Heart left ventricle (tissue), 16 donors: ENCODE measurements around the gene MON1A. TPM values are rescaled to one million over a fixed set of nuclear protein-coding genes. Genes with fewer than 3 reads are reported as not detected.
A peak's percentile ranks its signal among the peaks of the same experiment; 100 is the strongest.
"Not testable (repeated sequence)": the region's sequence is repeated elsewhere in the genome, so short reads cannot be mapped to it uniquely, and the experiment has no call there.

Experiments
- ATAC-seq, 4 donors: fragments of 200-7000 bp; cut with Tn5 transposase; one replicate each; pipeline ENCODE4 v1.9.1; 2020 to 2022; ENCODE audit warnings: moderate library complexity in 4 of 4, mild to moderate bottlenecking in 3 of 4, moderate number of reproducible peaks in 1 of 4
- DNase-seq, 5 donors: peaks; one replicate each; pipeline ENCODE4 v3.0.0-alpha.2; 2020
- H3K27ac ChIP-seq, 12 donors: fragments of 200-600 bp; sonication (generic) in 4 of 12; one replicate each; pipeline versions ENCODE4 v1.5.0 to v1.8.0; 2016 to 2022; ENCODE audit warnings: mild to moderate bottlenecking in 2 of 12
- H3K27me3 ChIP-seq, 9 donors: fragments of 200-600 bp; sonication (generic) in 2 of 9; one replicate each; pipeline versions ENCODE4 v1.5.1 to v1.8.0; 2016 to 2022; ENCODE audit warnings: mild to moderate bottlenecking in 3 of 9
- H3K36me3 ChIP-seq, 9 donors: fragments of 200-600 bp; sonication (generic) in 2 of 9; one replicate each; pipeline versions ENCODE4 v1.5.0 to v1.8.0; 2018 to 2022; ENCODE audit warnings: mild to moderate bottlenecking in 2 of 9
- H3K4me1 ChIP-seq, 12 donors: fragments of 200-600 bp; sonication (generic) in 4 of 12; one replicate each; pipeline versions ENCODE4 v1.5.0 to v1.8.0; 2016 to 2022; ENCODE audit warnings: mild to moderate bottlenecking in 3 of 12
- H3K4me3 ChIP-seq, 12 donors: fragments of 200-600 bp; sonication (generic) in 4 of 12; one replicate each; pipeline versions ENCODE4 v1.5.0 to v1.8.0; 2017 to 2022; ENCODE audit warnings: mild to moderate bottlenecking in 9 of 12, moderate library complexity in 4 of 12
- H3K9me3 ChIP-seq, 12 donors: fragments of 200-600 bp; sonication (generic) in 4 of 12; one replicate each; pipeline versions ENCODE4 v1.5.0 to v1.8.0; 2016 to 2022; ENCODE audit warnings: mild to moderate bottlenecking in 1 of 12
- POLR2A ChIP-seq, 2 donors: fragments of 450-650 bp; IDR thresholded peaks; one replicate each; pipeline ENCODE4 v1.6.1; 2017; ENCODE audit warnings: antibody characterized with exemption in 2 of 2, mild to moderate bottlenecking in 2 of 2, moderate library complexity in 2 of 2
- WGBS, 4 donors: extraction: QIAGEN DNeasy Blood & Tissue Kit in 2 of 4; methylation state at CpG; one replicate each; pipeline versions ENCODE4 v1.1.5 to v1.1.7; 2013 to 2018; 5-methylcytosine and 5-hydroxymethylcytosine counted together
- intact Hi-C, 10 donors: fragments of 100-400 bp; cut with DNase I; formaldehyde crosslinking; loops; one replicate each; pipeline versions ENCODE4 v1.11.1 to v1.14.2; 2022
- polyA plus RNA-seq, 2 donors: library from polyadenylated mRNA; stranded (reverse); fragments of 200-250 nt; gene quantifications; one replicate each; pipeline ENCODE4 v1.2.3, GENCODE V29; 2013
- total RNA-seq, 9 donors: library from RNA; depleted of rRNA in 2 of 9; stranded (reverse); fragments of >200 nt in 2 of 9; fragmentation: NEBNext Ultra II Directional in 3 of 9; extraction: Animal tissue kit (Norgen Biotek cat#: 25700) in 3 of 9; gene quantifications; one replicate each; pipeline versions ENCODE4 v1.1.0 to v1.2.4, GENCODE V29; 2016 to 2023
- TF ChIP-seq, protein P1 (sequence below), 12 donors: fragments of 200-600 bp; sonication (generic) in 4 of 12; IDR thresholded peaks; one replicate each; pipeline versions ENCODE4 v1.5.0 to v1.8.0; 2018 to 2022; ENCODE audit warnings: antibody characterized with exemption in 12 of 12, mild to moderate bottlenecking in 5 of 12
- donor health status: ischemic (EF 13 %, LVEDD 7.1; RV severe dilation, severe dysfunction).
- donor health status: healthy with polysubstance abuse.
- donor health status: DM: no; HTN: yes; CAD: no.
- donor health status: DM: no; HTN: no; CAD: no.
- donor health status: ischemic (EF 25% LVEDD 6.9; RV normal size, moderate dysfunction).
- donor health status: ischemic (EF 25% LVEDD 5.7; RV mildly dilated, moderate dysfunction).
- donor health status: healthy.
- donor health status: DM: yes; HTN: yes; CAD: no.
- donor health status: ischemic (EF 35%, LVEDD 5.7; RV mildly dilated, moderate dysfunction).
- donor health status: nonischemic (EF 11% LVEDD 7.7; RV severe dilation, severe dysfunction).
- donor health status: DM: yes; HTN: yes; CAD: no.
- donor health status: PGD.
- donor health status: ischemic (EF 29% LVEDD 5.4; RV normal size, mild dysfunction).
- donor health status: nonischemic (EF 23%, LVEDD 6.1; RV moderate dilation, normal function).

Gene MON1A
- total and polyA plus RNA-seq, 11 donors, result 4.8 to 16.3 (median 7.7) TPM

DNA sequence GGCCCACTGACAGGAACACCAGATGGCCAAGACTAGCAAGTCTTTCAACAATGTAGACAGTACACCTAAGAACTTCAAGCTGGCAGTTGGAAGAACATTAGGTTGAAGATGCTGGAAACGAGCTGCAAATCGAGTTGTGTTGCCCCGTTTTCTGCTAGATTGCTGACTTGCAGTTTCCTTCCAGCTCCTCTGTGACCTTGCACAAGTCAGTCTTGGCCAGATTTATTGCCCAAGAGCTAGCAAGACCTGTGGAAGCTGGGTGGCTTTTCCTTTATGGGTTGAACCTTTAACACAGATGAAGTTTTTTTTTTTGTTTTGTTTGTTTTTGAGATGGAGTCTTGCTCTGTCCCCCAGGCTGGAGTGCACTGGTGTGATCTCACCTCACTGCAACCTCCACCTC lies 7.5 kb upstream of the MON1A start:
- ATAC-seq (no peak), DNase-seq (no peak)
- Histone ChIP-seq H3K9me3 (no peaks in the 10 kb centered on the region), H3K4me1 (peaks cover 0 to 21% (median 14%) of the 10 kb centered on the region in 12 donors), H3K4me3 (no peak overlapping the region), H3K27ac (no peak overlapping the region), H3K27me3 (no peaks in the 10 kb centered on the region), H3K36me3 (no peaks in the 10 kb centered on the region)
- 59 to 76% (median 70%) methylated on average over 3 of the region's 3 CpGs for whole genome bisulfite sequencing, 4 donors
- TF ChIP-seq, protein P1, sequence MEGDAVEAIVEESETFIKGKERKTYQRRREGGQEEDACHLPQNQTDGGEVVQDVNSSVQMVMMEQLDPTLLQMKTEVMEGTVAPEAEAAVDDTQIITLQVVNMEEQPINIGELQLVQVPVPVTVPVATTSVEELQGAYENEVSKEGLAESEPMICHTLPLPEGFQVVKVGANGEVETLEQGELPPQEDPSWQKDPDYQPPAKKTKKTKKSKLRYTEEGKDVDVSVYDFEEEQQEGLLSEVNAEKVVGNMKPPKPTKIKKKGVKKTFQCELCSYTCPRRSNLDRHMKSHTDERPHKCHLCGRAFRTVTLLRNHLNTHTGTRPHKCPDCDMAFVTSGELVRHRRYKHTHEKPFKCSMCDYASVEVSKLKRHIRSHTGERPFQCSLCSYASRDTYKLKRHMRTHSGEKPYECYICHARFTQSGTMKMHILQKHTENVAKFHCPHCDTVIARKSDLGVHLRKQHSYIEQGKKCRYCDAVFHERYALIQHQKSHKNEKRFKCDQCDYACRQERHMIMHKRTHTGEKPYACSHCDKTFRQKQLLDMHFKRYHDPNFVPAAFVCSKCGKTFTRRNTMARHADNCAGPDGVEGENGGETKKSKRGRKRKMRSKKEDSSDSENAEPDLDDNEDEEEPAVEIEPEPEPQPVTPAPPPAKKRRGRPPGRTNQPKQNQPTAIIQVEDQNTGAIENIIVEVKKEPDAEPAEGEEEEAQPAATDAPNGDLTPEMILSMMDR (IDR thresholded peaks at IDR 0.05), result no peak
- TF ChIP-seq POLR2A (IDR thresholded peaks at IDR 0.05), result no peak
- intact Hi-C loops, result loop anchor here in 1 of 10 donors (10.0 kb wide), 1 partner anchor 358 kb away; the partner anchor contains the start of genes HYAL3, IFRD2 and NAA80

DNA sequence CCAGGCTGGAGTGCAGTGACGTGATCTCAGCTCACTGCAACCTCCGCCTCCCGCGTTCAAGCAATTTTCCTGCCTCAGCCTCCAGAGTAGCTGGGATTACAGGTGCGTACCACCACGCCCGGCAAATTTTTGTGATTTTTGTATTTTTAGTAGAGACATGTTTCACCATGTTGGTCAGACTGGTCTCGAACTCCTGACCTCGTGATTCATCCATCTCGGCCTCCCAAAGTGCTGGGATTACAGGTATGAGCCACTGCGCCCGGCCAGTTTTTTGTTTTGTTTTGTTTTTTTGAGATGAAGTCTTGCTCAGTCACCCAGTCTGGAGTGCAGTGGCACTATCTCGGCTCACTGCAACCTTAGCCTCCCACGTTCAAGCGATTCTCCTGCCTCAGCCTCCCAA lies 2.7 kb upstream of the MON1A start:
- WGBS, 4 donors, result 93 to 96% (median 95%) methylated on average over 15 of the region's 15 CpGs
- DNase-seq, ATAC-seq, H3K9me3 ChIP-seq, H3K27me3 ChIP-seq, H3K27ac ChIP-seq, H3K36me3 ChIP-seq, H3K4me3 ChIP-seq: not testable (repeated sequence)
- intact Hi-C loops, result loop anchor here in 1 of 10 donors (10.0 kb wide), 1 partner anchor 363 kb away; the partner anchor contains the start of genes HYAL3, IFRD2 and NAA80
- peaks cover 0 to 31% (median 21%) of the 10 kb centered on the region in 12 donors for H3K4me1 ChIP-seq

DNA sequence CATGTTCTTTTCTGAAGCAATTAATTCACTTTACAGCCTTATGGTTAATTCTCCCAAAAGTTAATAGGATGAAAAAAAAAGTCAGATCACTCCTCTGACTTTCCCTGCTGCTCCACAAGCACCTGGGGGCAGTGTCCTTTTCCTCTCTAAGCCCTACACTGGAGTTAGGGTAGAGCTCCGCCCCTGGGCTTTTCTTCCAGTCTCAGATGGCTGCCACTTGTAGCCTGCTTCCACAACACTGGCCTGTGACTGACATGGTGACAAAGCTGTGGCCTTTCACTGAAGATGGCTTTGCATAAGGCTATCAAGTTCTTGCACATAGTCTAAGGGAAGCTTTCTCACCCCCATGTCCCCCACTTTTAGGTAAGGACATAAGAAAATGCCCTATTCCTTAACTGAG lies 1.3 kb upstream of the MON1A start:
- Histone ChIP-seq H3K9me3 (no peaks in the 10 kb centered on the region), H3K27ac (peak overlapping the region in 11 of 12 donors; percentile 72 to 94 (median 91)), H3K4me1 (peaks cover 0 to 31% (median 21%) of the 10 kb centered on the region in 12 donors), H3K4me3 (no peak overlapping the region), H3K27me3 (no peaks in the 10 kb centered on the region), H3K36me3 (no peaks in the 10 kb centered on the region)
- TF ChIP-seq, protein P1 (IDR thresholded peaks at IDR 0.05), result peak in 1 of 12 donors; percentile 3
- no peak for TF ChIP-seq POLR2A (IDR thresholded peaks at IDR 0.05)
- ATAC-seq (no peak), DNase-seq (no peak)
- WGBS, 4 donors, result 76 to 88% (median 87%) methylated on average over 1 of the region's 1 CpG
- intact Hi-C loops, result loop anchor here in 1 of 10 donors (10.0 kb wide), 1 partner anchor 364 kb away; the partner anchor contains the start of genes HYAL3, IFRD2 and NAA80

DNA sequence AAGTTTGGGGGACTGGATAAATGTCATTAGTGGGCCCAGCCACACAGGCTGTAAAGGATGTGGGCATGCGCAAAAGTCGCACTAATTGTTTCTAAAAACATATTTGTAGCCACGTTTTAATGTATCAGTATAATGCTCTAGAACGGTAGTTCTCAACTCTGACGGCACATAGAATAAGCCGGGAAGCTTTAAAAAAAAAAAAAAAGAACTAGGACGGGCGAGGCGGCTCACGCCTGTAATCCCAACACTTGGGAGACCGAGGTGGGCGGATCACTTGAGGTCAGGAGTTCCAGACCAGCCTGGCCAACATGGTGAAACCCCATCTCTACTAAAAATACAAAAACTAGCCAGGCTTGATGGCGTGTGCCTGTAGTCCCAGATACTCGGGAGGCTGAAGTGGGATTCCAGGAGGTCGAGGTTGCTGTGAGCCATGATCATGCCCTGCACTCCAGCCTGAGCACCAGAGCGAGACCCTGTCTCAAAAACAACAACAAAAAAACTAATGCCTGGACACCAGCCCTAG lies 618 bp upstream of the MON1A start:
- TF ChIP-seq POLR2A (IDR thresholded peaks at IDR 0.05), result no peak
- TF ChIP-seq, protein P1 (IDR thresholded peaks at IDR 0.05), result no peak
- Histone ChIP-seq H3K27me3 (no peaks in the 10 kb centered on the region), H3K4me1 (peaks cover 0 to 31% (median 21%) of the 10 kb centered on the region in 12 donors), H3K36me3 (no peaks in the 10 kb centered on the region), H3K4me3 (peak overlapping the region; percentile 66 to 93 (median 82)), H3K27ac (peak overlapping the region; percentile 72 to 94 (median 89)), H3K9me3 (no peaks in the 10 kb centered on the region)
- intact Hi-C loops, result loop anchor here in 1 of 10 donors (10.0 kb wide), 1 partner anchor 365 kb away; the partner anchor contains the start of genes HYAL3, IFRD2 and NAA80
- DNase-seq (peak in 1 of 5 donors; percentile 22), ATAC-seq (peak in 2 of 4 donors; percentile 1 to 8)
- WGBS, 4 donors, result 39 to 54% (median 46%) methylated on average over 16 of the region's 16 CpGs
